Endothelial cell of umbilical vein (primary cell): ENCODE measurements around the gene PLEKHA8. TPM values are rescaled to one million over a fixed set of nuclear protein-coding genes. Genes with fewer than 3 reads are reported as not detected.

Experiments
- BruUV-seq: library from RNA; stranded (reverse); fragments of 400-500 nt; replicated peaks from 2 replicates; lab custom pipeline; 2021; lab: Mats Ljungman, UMichigan
- CTCF ChIA-PET: fragments of 300-600, 350-600 bp; sonication (Branson Sonifier 250); formaldehyde crosslinking; loops from one replicate; lab custom pipeline; 2021; ENCODE audit warnings: antibody characterized with exemption, inconsistent platforms; lab: Charles Lee
- POLR2A ChIA-PET: fragments of 300-600, 350-600 bp; sonication (Branson Sonifier 250); formaldehyde crosslinking; loops from one replicate; lab custom pipeline; 2021; ENCODE audit warnings: antibody characterized with exemption, inconsistent platforms; lab: Charles Lee
- DNase-seq: peaks from one replicate; pipeline ENCODE4 v3.0.0-alpha.2; 2011; ENCODE audit warnings: low read depth, low spot score
- FAIRE-seq: peaks from 2 replicates; lab custom pipeline; 2011; peaks lifted over from hg19 to GRCh38; lab: Jason Lieb, UNC
- H2AFZ ChIP-seq: 2 replicates; pipeline ENCODE4 v1.6.0; 2012; ENCODE audit warnings: low read depth, low read length, control low read depth, inconsistent platforms
- H3K27ac ChIP-seq: 2 replicates; pipeline ENCODE4 v1.5.1; 2011; ENCODE audit warnings: low read depth, mild to moderate bottlenecking, control low read depth, low read length, moderate library complexity; ENCODE audit not compliant: insufficient read depth
- H3K27me3 ChIP-seq, 2 experiments: 2 replicates each; pipeline versions ENCODE4 v1.6.0 to v1.6.1; 2011; ENCODE audit warnings: low read length in 2 of 2, mixed read lengths in 1 of 2; ENCODE audit not compliant: control insufficient read depth in 2 of 2, insufficient read depth in 2 of 2
- H3K36me3 ChIP-seq, 2 experiments: 2 replicates in 1 of 2; 3 replicates in 1 of 2; pipeline ENCODE4 v1.5.1; 2011; ENCODE audit warnings: low read length in 2 of 2, mild to moderate bottlenecking in 1 of 2, moderate library complexity in 1 of 2; ENCODE audit not compliant: control insufficient read depth in 2 of 2, insufficient read depth in 2 of 2; ENCODE audit errors: extremely low read depth in 1 of 2
- H3K4me1 ChIP-seq: 3 replicates; pipeline ENCODE4 v1.5.1; 2011; ENCODE audit warnings: mild to moderate bottlenecking, low read length; ENCODE audit not compliant: control insufficient read depth, insufficient read depth; ENCODE audit errors: extremely low read depth
- H3K4me2 ChIP-seq: 2 replicates; pipeline ENCODE4 v1.6.1; 2011; ENCODE audit warnings: low read length, control low read depth, mixed read lengths; ENCODE audit not compliant: insufficient read depth
- H3K4me3 ChIP-seq, 3 experiments: fragments of 200-600 bp in 1 of 3; sonication (generic), shearing (Covaris generic) in 1 of 3; replicated peaks in 1 of 3; 2 replicates each; pipeline ENCODE4 v1.5.1; 2011 to 2016; ENCODE audit warnings: control low read depth in 3 of 3, low read length in 3 of 3, mild to moderate bottlenecking in 2 of 3, inconsistent platforms in 1 of 3, low read depth in 1 of 3, moderate library complexity in 1 of 3; ENCODE audit not compliant: insufficient read depth in 1 of 3
- H3K79me2 ChIP-seq: 2 replicates; pipeline ENCODE4 v1.6.0; 2012; ENCODE audit warnings: low read length, inconsistent platforms; ENCODE audit not compliant: control insufficient read depth, insufficient read depth
- H3K9ac ChIP-seq: replicated peaks from 2 replicates; pipeline ENCODE3; 2011; ENCODE audit warnings: low read length, control low read depth; ENCODE audit not compliant: insufficient read depth; ENCODE audit errors: extremely low read depth
- H3K9me1 ChIP-seq: replicated peaks from 3 replicates; pipeline ENCODE4 v1.6.0; 2011; ENCODE audit warnings: mild to moderate bottlenecking, low read length; ENCODE audit not compliant: control insufficient read depth, insufficient read depth; ENCODE audit errors: extremely low read depth
- H3K9me3 ChIP-seq: replicated peaks from 2 replicates; pipeline ENCODE4 v1.5.1; 2012; ENCODE audit warnings: low read length, inconsistent platforms; ENCODE audit not compliant: control insufficient read depth, insufficient read depth
- H4K20me1 ChIP-seq: replicated peaks from 2 replicates; pipeline ENCODE3; 2011; ENCODE audit warnings: mild to moderate bottlenecking, low read length; ENCODE audit not compliant: control insufficient read depth, insufficient read depth; ENCODE audit errors: extremely low read depth
- CTCF ChIP-seq, 2 donors: IDR thresholded peaks; 1 replicate in 1 of 2; 2 replicates in 1 of 2; pipeline ENCODE4 v1.5.1; 2011; ENCODE audit warnings: low read length in 2 of 2, mild to moderate bottlenecking in 2 of 2, moderate library complexity in 2 of 2, control low read depth in 1 of 2, inconsistent platforms in 1 of 2, low read depth in 1 of 2; ENCODE audit not compliant: insufficient read depth in 1 of 2; ENCODE audit errors: extremely low read depth in 1 of 2
- EZH2 ChIP-seq: IDR thresholded peaks from 2 replicates; pipeline ENCODE4 v1.6.1; 2012; ENCODE audit warnings: borderline replicate concordance, low read depth, mild to moderate bottlenecking, moderate library complexity, low read length, inconsistent platforms; ENCODE audit not compliant: severe bottlenecking
- FOS ChIP-seq: IDR thresholded peaks from 2 replicates; pipeline ENCODE4 v1.6.1; 2011; ENCODE audit warnings: mild to moderate bottlenecking, low read length, moderate library complexity, borderline replicate concordance; ENCODE audit not compliant: insufficient read depth
- GATA2 ChIP-seq: IDR thresholded peaks from 2 replicates; pipeline ENCODE4 v1.7.0; 2011; ENCODE audit warnings: low read depth, mild to moderate bottlenecking, moderate library complexity, mixed read lengths, low read length; ENCODE audit not compliant: insufficient read length, insufficient read depth
- JUN ChIP-seq: IDR thresholded peaks from 2 replicates; pipeline ENCODE4 v1.6.1; 2011; ENCODE audit warnings: borderline replicate concordance, low read depth; ENCODE audit not compliant: insufficient read length, insufficient read depth
- MAX ChIP-seq: IDR thresholded peaks from 2 replicates; pipeline ENCODE4 v1.6.1; 2011; ENCODE audit not compliant: insufficient read depth, insufficient read length
- MYC ChIP-seq: IDR thresholded peaks from one replicate; pipeline ENCODE4 v1.6.1; 2011; ENCODE audit warnings: mild to moderate bottlenecking, low read depth, low read length
- POLR2A ChIP-seq: IDR thresholded peaks from 2 replicates; pipeline ENCODE4 v1.6.1; 2012; ENCODE audit warnings: low read depth, mild to moderate bottlenecking, control low read depth, low read length
- POLR2AphosphoS5 ChIP-seq: IDR thresholded peaks from 2 replicates; pipeline ENCODE4 v1.6.1; 2012; ENCODE audit warnings: low read depth, mild to moderate bottlenecking, control low read depth, low read length, moderate library complexity; ENCODE audit not compliant: insufficient read depth
- dilution Hi-C: fragments of 300-500 bp; cut with MboI; formaldehyde crosslinking; loops from one replicate; pipeline ENCODE4 v1.15.0; 2019; ENCODE audit warnings: low sequenced_read_pairs; ENCODE audit not compliant: extremely low pct_ligation_motif_present
- intact Hi-C: fragments of 100-400 bp; cut with micrococcal nuclease; formaldehyde crosslinking; loops from one replicate; pipeline ENCODE4 v1.10.0; 2022
- polyA plus RNA-seq, 4 experiments: library from polyadenylated mRNA; depleted of rRNA in 3 of 4; stranded (reverse) in 3 of 4; unstranded in 1 of 4; fragments of >200 nt; gene quantifications; 2 replicates each; pipeline versions ENCODE4 v1.2.1 to v1.2.3, GENCODE V29; 2011 to 2012; ENCODE audit warnings: missing spikeins in 1 of 4
- total RNA-seq: library from RNA; stranded (reverse); gene quantifications from 2 replicates; pipeline ENCODE4 v1.2.3, GENCODE V29; 2021

Gene PLEKHA8
- total and polyA plus RNA-seq, 2 donors (not counting 3 experiments of a cell fraction or from before 2014, with no cell fraction given): 4.5 to 19.8 TPM

- ChIA-PET CTCF (interaction anchor here (3.8 to 6.6 kb wide), 2 partner anchors 14 to 199 kb away, joined by 35 to 55 read pairs; no protein-coding TSS in a partner anchor), POLR2A (no interaction called here)
- H3K36me3 ChIP-seq: peaks cover 0 to 8% of the 10 kb centered on the region in 2 experiments
- intact Hi-C loops: no loop called here
- no peaks in the 10 kb centered on the region for H4K20me1 ChIP-seq
- no peaks in the 10 kb centered on the region for H3K4me1 ChIP-seq
- no peaks in the 10 kb centered on the region for H3K27me3 ChIP-seq
- TF ChIP-seq FOS (no peak), POLR2AphosphoS5 (no peak), EZH2 (no peak), CTCF (IDR thresholded peaks at IDR 0.05; ENCODE audit: extremely low read depth in 1 of 2, insufficient read depth in 1 of 2, low read depth in 1 of 2, low read length in 2 of 2) (no peak), MAX (no peak)
- H3K9me3 ChIP-seq: no peaks in the 10 kb centered on the region
- DNase-seq (no peak), FAIRE-seq (no peak)
- dilution Hi-C loops: no loop called here
- no peak overlapping the region for H2AFZ ChIP-seq
- no peak overlapping the region for H3K9ac ChIP-seq
- H3K27ac ChIP-seq: no peak overlapping the region
- BruUV-seq: no TSS peak
- no peak overlapping the region for H3K4me2 ChIP-seq
- no peak overlapping the region for H3K4me3 ChIP-seq
- no peaks in the 10 kb centered on the region for H3K9me1 ChIP-seq
- no peaks in the 10 kb centered on the region for H3K79me2 ChIP-seq
Observed at GRCh38 chr7:30076411-30076810, 48.2 kb downstream of the PLEKHA8 start.

- TF ChIP-seq CTCF (IDR thresholded peaks at IDR 0.05; ENCODE audit: extremely low read depth in 1 of 2, insufficient read depth in 1 of 2, low read depth in 1 of 2, low read length in 2 of 2): no peak
- TF ChIP-seq EZH2: no peak
- TF ChIP-seq GATA2: no peak
- TF ChIP-seq JUN: no peak
- TF ChIP-seq MAX: no peak
- no peak for TF ChIP-seq POLR2AphosphoS5
- no peak for TF ChIP-seq POLR2A
- no peak for TF ChIP-seq FOS
- no peak for TF ChIP-seq MYC
- Histone ChIP-seq H3K27ac (no peak overlapping the region), H3K9me1 (no peaks in the 10 kb centered on the region), H3K79me2 (no peaks in the 10 kb centered on the region), H3K27me3 (no peaks in the 10 kb centered on the region), H3K4me2 (no peak overlapping the region), H3K9ac (no peak overlapping the region), H4K20me1 (no peaks in the 10 kb centered on the region), H2AFZ (no peak overlapping the region), H3K9me3 (no peaks in the 10 kb centered on the region), H3K36me3 (peaks cover 0 to 8% of the 10 kb centered on the region in 2 experiments), H3K4me3 (no peak overlapping the region), H3K4me1 (no peaks in the 10 kb centered on the region)
- intact Hi-C loops (no loop called here), dilution Hi-C loops (no loop called here)
- ChIA-PET POLR2A (no interaction called here), CTCF (no interaction called here)
- BruUV-seq: no TSS peak
- FAIRE-seq (no peak), DNase-seq (no peak)
Observed at GRCh38 chr7:30078280-30078679, 50.1 kb downstream of the PLEKHA8 start.
